ENCODE data around the gene CREG1. TPM values are rescaled to one million over a fixed set of nuclear protein-coding genes. Genes with fewer than 3 reads are reported as not detected.
A peak's percentile ranks its signal among the peaks of the same experiment; 100 is the strongest.

CREG1 gene
- total RNA-seq, 4 donors from 2014 or later = 55.4 to 115 (median 97.5) TPM

DNA sequence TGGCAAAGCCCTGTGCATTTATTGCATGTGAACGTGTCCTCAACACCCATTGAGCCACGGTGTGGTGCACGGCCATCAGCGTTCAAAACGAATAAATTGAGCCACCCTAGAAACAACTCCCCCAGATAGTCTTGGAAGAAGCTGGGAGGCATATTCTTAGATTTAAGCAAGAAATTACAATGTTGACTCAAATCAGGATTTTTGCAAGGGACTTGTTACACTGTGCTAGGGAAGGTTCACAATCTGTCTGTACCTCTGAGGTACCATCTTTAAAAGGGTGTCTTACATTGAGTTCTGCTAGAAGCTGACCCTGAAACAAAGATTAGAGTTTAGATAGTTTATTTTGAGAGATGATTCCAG is 51.4 kb downstream of the CREG1 start:
- intact Hi-C loops (cut with DNase I; ENCODE audit: low total_unique reads) = no loop called here
- WGBS, 2 donors (ENCODE audit: low coverage in 1 of 2) = 81 to 100% methylated on average over 2 to 5 of the region's 5 CpGs
- H3K4me1 ChIP-seq = no peaks in the 10 kb centered on the region

DNA sequence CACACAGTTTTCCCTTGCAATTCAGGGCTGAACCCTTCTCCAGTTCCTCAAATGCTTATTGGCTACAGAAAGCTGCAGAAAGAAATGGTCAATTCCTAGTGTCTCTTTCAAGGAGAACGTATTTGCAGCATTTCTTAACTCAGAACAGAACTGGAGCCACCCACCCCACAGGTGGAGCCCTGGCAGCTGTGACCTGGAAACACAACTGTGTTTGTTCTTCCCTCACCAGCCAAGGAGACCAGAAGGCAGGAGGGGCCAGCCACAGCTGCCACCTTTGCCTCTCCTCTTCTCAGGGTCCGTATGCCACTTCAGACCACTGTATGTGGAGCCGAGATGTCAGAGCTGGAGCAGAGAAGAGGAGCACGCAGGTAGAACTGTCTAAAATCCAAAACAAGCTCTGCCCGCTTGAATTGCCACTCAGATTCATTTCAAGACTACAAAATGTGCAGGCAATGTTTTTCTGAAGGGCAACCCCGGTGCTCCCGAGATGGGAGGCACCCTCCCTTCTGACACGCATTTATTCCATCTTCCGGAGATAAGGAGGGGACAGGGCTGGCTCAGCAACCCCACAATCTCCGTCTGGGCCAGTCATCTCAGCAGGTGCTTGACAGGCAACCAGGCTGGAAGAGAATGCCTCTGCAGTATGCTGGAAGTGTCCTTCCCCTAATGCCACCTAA is 51.9 kb downstream of the CREG1 start:
- no peaks in the 10 kb centered on the region for H3K36me3 ChIP-seq
- H3K9me3 ChIP-seq = no peaks in the 10 kb centered on the region
- H3K27ac ChIP-seq = no peak overlapping the region
- no peaks in the 10 kb centered on the region for H3K4me1 ChIP-seq
- no peaks in the 10 kb centered on the region for H3K27me3 ChIP-seq
- intact Hi-C loops (cut with DNase I; ENCODE audit: low total_unique reads) (no loop called here), in situ Hi-C loops (cut with MboI; ENCODE audit: low pct_ligation_motif_present in 1 of 4, low pct_unique_long_range_greater_than_20kb in 1 of 4, low sequenced_read_pairs in 3 of 4) (no loop called here)
- 68% methylated on average over 10 of the region's 10 CpGs; no CpG with 5 or more reads in 1 of the 2 donors for WGBS, 2 donors (ENCODE audit: low coverage in 1 of 2)
- no peak for DNase-seq
- no peak overlapping the region for H3K4me3 ChIP-seq
- no peak for TF ChIP-seq EP300 (IDR thresholded peaks at IDR 0.05; ENCODE audit: low read depth)
- no peak for TF ChIP-seq POLR2A (IDR thresholded peaks at IDR 0.05)
- TF ChIP-seq POLR2AphosphoS5 (IDR thresholded peaks at IDR 0.05) = no peak
- TF ChIP-seq, protein P1, sequence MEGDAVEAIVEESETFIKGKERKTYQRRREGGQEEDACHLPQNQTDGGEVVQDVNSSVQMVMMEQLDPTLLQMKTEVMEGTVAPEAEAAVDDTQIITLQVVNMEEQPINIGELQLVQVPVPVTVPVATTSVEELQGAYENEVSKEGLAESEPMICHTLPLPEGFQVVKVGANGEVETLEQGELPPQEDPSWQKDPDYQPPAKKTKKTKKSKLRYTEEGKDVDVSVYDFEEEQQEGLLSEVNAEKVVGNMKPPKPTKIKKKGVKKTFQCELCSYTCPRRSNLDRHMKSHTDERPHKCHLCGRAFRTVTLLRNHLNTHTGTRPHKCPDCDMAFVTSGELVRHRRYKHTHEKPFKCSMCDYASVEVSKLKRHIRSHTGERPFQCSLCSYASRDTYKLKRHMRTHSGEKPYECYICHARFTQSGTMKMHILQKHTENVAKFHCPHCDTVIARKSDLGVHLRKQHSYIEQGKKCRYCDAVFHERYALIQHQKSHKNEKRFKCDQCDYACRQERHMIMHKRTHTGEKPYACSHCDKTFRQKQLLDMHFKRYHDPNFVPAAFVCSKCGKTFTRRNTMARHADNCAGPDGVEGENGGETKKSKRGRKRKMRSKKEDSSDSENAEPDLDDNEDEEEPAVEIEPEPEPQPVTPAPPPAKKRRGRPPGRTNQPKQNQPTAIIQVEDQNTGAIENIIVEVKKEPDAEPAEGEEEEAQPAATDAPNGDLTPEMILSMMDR (IDR thresholded peaks at IDR 0.05) = no peak

More for the DNA sequence above, 51.4 kb downstream of the CREG1 start:
- no peak for TF ChIP-seq POLR2AphosphoS5 (IDR thresholded peaks at IDR 0.05)
- Histone ChIP-seq H3K9me3 (no peaks in the 10 kb centered on the region), H3K27me3 (no peaks in the 10 kb centered on the region), H3K27ac (no peak overlapping the region), H3K36me3 (no peaks in the 10 kb centered on the region), H3K4me3 (no peak overlapping the region)
- no peak for DNase-seq
- in situ Hi-C loops (cut with MboI; ENCODE audit: low pct_ligation_motif_present in 1 of 4, low pct_unique_long_range_greater_than_20kb in 1 of 4, low sequenced_read_pairs in 3 of 4) = no loop called here

DNA sequence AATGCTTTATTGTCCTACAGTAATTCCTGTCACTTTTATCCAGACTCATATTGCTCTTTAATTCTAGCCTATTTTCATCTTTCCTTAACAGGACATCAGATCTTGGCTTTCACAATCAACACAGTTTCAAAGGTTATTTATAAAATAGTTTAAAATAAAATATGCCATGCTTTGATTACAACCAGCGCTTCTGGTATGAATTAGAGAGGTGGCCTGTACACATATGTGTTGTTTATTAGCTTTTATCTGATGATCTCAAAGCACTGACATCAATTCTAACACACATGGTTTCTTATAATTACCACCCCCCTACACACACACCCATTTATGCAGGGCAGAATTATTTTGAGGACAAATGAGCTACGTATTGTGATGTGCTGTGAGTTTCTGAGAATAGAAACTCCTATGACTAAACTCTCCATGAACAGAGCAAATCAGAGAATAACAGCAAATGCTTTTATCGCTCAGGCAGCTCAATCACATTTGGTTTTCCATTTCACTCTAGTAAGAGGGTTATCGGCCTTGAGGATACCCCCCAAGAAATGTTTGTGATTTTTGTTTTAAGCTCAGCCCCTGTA is 53.2 kb downstream of the CREG1 start:
- TF ChIP-seq POLR2A (IDR thresholded peaks at IDR 0.05) = no peak
- TF ChIP-seq, protein P1 (IDR thresholded peaks at IDR 0.05) = no peak
- TF ChIP-seq POLR2AphosphoS5 (IDR thresholded peaks at IDR 0.05) = no peak
- no peak for TF ChIP-seq EP300 (IDR thresholded peaks at IDR 0.05; ENCODE audit: low read depth)

DNA sequence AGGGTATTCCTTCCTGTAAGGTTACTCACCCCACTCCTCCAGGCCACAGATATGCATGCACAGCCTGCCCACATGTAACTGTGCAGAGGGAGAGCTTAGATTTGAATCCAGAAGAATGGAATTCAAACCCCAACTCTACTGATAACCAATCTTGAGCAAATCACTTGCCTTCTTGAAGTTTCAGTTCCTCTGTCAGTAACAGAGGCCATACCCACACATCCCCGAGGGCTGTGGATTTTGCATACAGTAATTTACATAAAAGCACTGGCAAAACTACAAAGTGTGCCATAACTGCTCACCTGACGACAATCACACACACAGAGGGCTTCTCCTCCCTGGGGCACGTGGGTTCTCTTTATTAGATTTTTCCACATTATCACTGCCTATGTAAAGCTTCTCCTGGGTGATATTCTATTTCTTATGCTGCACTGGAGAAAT is 53.9 kb downstream of the CREG1 start:
- peak; percentile 34 for DNase-seq
- in situ Hi-C loops (cut with MboI; ENCODE audit: low pct_ligation_motif_present in 1 of 4, low pct_unique_long_range_greater_than_20kb in 1 of 4, low sequenced_read_pairs in 3 of 4) = no loop called here
- WGBS, 2 donors (ENCODE audit: low coverage in 1 of 2) = 58% methylated on average over 3 of the region's 3 CpGs; no CpG with 5 or more reads in 1 of the 2 donors

More for the DNA sequence above, 53.2 kb downstream of the CREG1 start:
- in situ Hi-C loops (cut with MboI; ENCODE audit: low pct_ligation_motif_present in 1 of 4, low pct_unique_long_range_greater_than_20kb in 1 of 4, low sequenced_read_pairs in 3 of 4) (no loop called here), intact Hi-C loops (cut with DNase I; ENCODE audit: low total_unique reads) (no loop called here)
- DNase-seq = no peak
- Histone ChIP-seq H3K27ac (no peak overlapping the region), H3K36me3 (no peaks in the 10 kb centered on the region), H3K4me3 (no peak overlapping the region), H3K9me3 (no peaks in the 10 kb centered on the region), H3K27me3 (no peaks in the 10 kb centered on the region), H3K4me1 (no peaks in the 10 kb centered on the region)
- WGBS, 2 donors (ENCODE audit: low coverage in 1 of 2) = 75 to 87% methylated on average over 4 of the region's 4 CpGs

More for the DNA sequence above, 53.9 kb downstream of the CREG1 start:
- Histone ChIP-seq H3K9me3 (no peaks in the 10 kb centered on the region), H3K4me1 (no peaks in the 10 kb centered on the region), H3K27me3 (no peaks in the 10 kb centered on the region), H3K4me3 (no peak overlapping the region), H3K27ac (no peak overlapping the region), H3K36me3 (no peaks in the 10 kb centered on the region)
- intact Hi-C loops (cut with DNase I; ENCODE audit: low total_unique reads) = no loop called here
- TF ChIP-seq, protein P1 (IDR thresholded peaks at IDR 0.05) = no peak
- TF ChIP-seq POLR2AphosphoS5 (IDR thresholded peaks at IDR 0.05) (no peak), POLR2A (IDR thresholded peaks at IDR 0.05) (no peak)
